ENCODE measurements around the gene NXPH1. TPM values are rescaled to one million over a fixed set of nuclear protein-coding genes. Genes with fewer than 3 reads are reported as not detected.

Gene NXPH1
- polyA plus RNA-seq (2013): not detected in 2 replicates

DNA sequence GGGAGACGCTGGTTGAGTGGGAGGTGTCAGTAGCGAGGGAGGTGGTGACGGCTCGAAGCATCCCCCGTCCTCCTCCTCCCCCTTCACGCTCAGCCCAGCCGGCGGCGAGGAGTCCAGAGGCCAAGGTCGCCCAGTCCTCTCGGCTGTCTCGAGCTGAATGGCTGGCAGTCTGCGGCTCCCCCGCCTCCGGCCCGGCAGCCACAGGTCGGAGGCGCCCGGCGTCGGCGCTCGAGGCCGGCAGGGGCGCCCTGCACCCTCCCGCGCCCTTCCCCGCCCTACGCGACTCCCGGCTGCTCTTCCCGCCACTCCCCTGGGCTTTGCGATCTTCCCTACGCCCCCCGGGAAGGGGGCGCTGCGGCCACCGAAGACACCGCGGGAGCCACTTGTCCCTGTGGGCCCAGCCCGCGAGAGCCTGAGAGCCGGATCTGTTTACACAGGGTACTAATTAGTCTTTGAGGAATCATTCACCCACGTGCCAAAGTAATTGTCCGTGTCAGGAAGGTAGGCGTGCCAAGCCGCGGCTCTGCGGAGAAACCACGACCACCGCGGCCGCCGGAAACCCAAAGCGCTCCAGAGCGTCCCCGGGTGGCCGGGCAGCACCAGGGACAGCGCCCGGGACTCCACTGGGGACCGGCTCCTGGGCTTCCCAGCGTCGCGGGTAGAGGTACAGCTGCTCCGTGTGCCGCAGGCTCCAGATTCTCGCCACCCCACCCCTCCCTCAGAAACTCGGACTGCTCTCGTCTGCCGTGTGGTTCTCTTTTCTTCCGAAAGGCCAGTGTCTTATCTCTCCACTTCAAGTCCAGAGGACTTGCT is at the start of gene NXPH1:
Gene NXPH1, plus strand, starts transcription at position 133 of the 813 bp plus-strand sequence.
- Histone ChIP-seq H3K18ac (ENCODE audit: low read length) (no peak within 1 kb of the TSS), H2AFZ (ENCODE audit: insufficient read depth, low read length, poor library complexity) (no peak within 1 kb of the TSS), H3K9ac (ENCODE audit: low read length) (no peak within 1 kb of the TSS), H2AK5ac (ENCODE audit: low read length) (no peak within 1 kb of the TSS), H3K79me2 (ENCODE audit: control insufficient read depth, insufficient read depth, low read length, poor library complexity) (no peaks in the 10 kb centered on the region), H3K79me1 (ENCODE audit: low read length) (no peaks in the 10 kb centered on the region), H3K36me3 (ENCODE audit: control insufficient read depth in 1 of 2, insufficient read depth in 2 of 2, low read length in 2 of 2) (no peaks in the 10 kb centered on the region), H3K4ac (ENCODE audit: low read depth, low read length) (no peak within 1 kb of the TSS), H3K27ac (ENCODE audit: low read depth, low read length) (no peak within 1 kb of the TSS), H2BK120ac (ENCODE audit: insufficient read depth, low read length, poor library complexity) (no peak within 1 kb of the TSS), H4K12ac (ENCODE audit: low read depth, low read length) (no peak within 1 kb of the TSS), H4K91ac (ENCODE audit: low read depth, low read length) (no peak within 1 kb of the TSS), H3K9me3 (ENCODE audit: insufficient read depth, low read depth, low read length) (peaks cover 5% of the 10 kb centered on the region), H3K27me3 (ENCODE audit: insufficient read depth, low read length) (peaks cover 47% of the 10 kb centered on the region), H2BK5ac (ENCODE audit: low read depth, low read length, poor library complexity) (no peak within 1 kb of the TSS), H3K23ac (ENCODE audit: low read length) (no peak within 1 kb of the TSS), H3K4me3 (ENCODE audit: low read depth, low read length) (peak within 1 kb of the TSS; percentile 45), H2BK12ac (ENCODE audit: low read length) (no peak within 1 kb of the TSS), H3K4me2 (ENCODE audit: low read length) (peak within 1 kb of the TSS; percentile 66), H3K14ac (ENCODE audit: low read length) (no peak within 1 kb of the TSS), H4K8ac (ENCODE audit: low read depth, low read length) (no peak within 1 kb of the TSS), H3K4me1 (ENCODE audit: control insufficient read depth in 1 of 2, insufficient read depth in 2 of 2, low read length in 2 of 2) (peaks cover 6 to 13% of the 10 kb centered on the region in 2 experiments)
- WGBS (ENCODE audit: extremely low coverage, insufficient coverage, insufficient read length): no CpG with 5 or more reads among the region's 71 CpGs
- peak in 1 of 2 donors; percentile 26 for DNase-seq

GRCh38 chr7:8384901-8385300 is 48.5 kb upstream of the NXPH1 start:
- Histone ChIP-seq H2AK5ac (ENCODE audit: low read length) (no peak overlapping the region), H4K91ac (ENCODE audit: low read depth, low read length) (no peak overlapping the region), H3K14ac (ENCODE audit: low read length) (no peak overlapping the region), H2BK5ac (ENCODE audit: low read depth, low read length, poor library complexity) (no peak overlapping the region), H3K18ac (ENCODE audit: low read length) (no peak overlapping the region), H3K4me2 (ENCODE audit: low read length) (no peak overlapping the region), H3K4me1 (ENCODE audit: control insufficient read depth in 1 of 2, insufficient read depth in 2 of 2, low read length in 2 of 2) (no peaks in the 10 kb centered on the region), H3K9ac (ENCODE audit: low read length) (no peak overlapping the region), H3K27ac (ENCODE audit: low read depth, low read length) (no peak overlapping the region), H4K12ac (ENCODE audit: low read depth, low read length) (no peak overlapping the region), H4K8ac (ENCODE audit: low read depth, low read length) (no peak overlapping the region), H3K4me3 (ENCODE audit: low read depth, low read length) (no peak overlapping the region), H3K79me2 (ENCODE audit: control insufficient read depth, insufficient read depth, low read length, poor library complexity) (no peaks in the 10 kb centered on the region), H3K79me1 (ENCODE audit: low read length) (no peaks in the 10 kb centered on the region), H3K27me3 (ENCODE audit: insufficient read depth, low read length) (no peaks in the 10 kb centered on the region), H2BK12ac (ENCODE audit: low read length) (no peak overlapping the region), H3K23ac (ENCODE audit: low read length) (no peak overlapping the region), H2BK120ac (ENCODE audit: insufficient read depth, low read length, poor library complexity) (no peak overlapping the region), H3K36me3 (ENCODE audit: control insufficient read depth in 1 of 2, insufficient read depth in 2 of 2, low read length in 2 of 2) (no peaks in the 10 kb centered on the region), H2AFZ (ENCODE audit: insufficient read depth, low read length, poor library complexity) (no peak overlapping the region), H3K9me3 (ENCODE audit: insufficient read depth, low read depth, low read length) (no peaks in the 10 kb centered on the region), H3K4ac (ENCODE audit: low read depth, low read length) (no peak overlapping the region)
- DNase-seq: no peak
- WGBS (ENCODE audit: extremely low coverage, insufficient coverage, insufficient read length): no CpG with 5 or more reads among the region's 4 CpGs

DNA sequence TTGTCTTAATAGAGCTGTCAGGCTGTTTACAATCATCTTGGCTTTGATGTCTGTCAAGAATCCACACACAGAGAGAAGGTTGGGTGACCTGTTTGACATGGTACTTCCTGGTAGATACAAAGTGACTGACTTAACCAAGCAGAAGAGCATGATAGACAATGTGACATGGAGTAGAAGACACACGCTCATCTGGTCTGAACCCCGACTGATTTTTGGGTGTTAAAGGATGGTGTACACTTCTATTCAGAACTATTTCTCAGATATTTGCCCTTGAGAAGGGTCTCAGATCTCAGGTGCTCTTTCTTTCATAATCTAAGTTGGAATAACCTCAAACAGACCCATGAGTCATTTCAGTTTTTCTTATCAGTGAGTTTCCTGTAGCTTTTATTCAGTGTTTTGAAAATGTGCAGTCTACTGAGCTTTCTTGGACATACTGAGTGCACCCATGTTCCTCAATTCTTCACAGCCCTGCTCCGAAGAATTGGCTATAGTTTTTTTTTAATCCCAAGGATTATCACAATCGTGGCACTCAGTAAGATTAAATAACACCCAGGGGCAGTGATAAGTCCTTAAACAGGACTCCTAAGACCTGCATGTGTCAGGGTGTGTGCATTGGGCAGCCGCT is 46.4 kb upstream of the NXPH1 start:
- Histone ChIP-seq H4K91ac (ENCODE audit: low read depth, low read length) (no peak overlapping the region), H3K9me3 (ENCODE audit: insufficient read depth, low read depth, low read length) (no peaks in the 10 kb centered on the region), H3K79me1 (ENCODE audit: low read length) (no peaks in the 10 kb centered on the region), H3K79me2 (ENCODE audit: control insufficient read depth, insufficient read depth, low read length, poor library complexity) (no peaks in the 10 kb centered on the region), H4K8ac (ENCODE audit: low read depth, low read length) (no peak overlapping the region), H2BK12ac (ENCODE audit: low read length) (no peak overlapping the region), H3K4me2 (ENCODE audit: low read length) (no peak overlapping the region), H3K36me3 (ENCODE audit: control insufficient read depth in 1 of 2, insufficient read depth in 2 of 2, low read length in 2 of 2) (no peaks in the 10 kb centered on the region), H3K27ac (ENCODE audit: low read depth, low read length) (no peak overlapping the region), H4K12ac (ENCODE audit: low read depth, low read length) (no peak overlapping the region), H3K23ac (ENCODE audit: low read length) (no peak overlapping the region), H3K9ac (ENCODE audit: low read length) (no peak overlapping the region), H3K14ac (ENCODE audit: low read length) (no peak overlapping the region), H2BK5ac (ENCODE audit: low read depth, low read length, poor library complexity) (no peak overlapping the region), H3K4ac (ENCODE audit: low read depth, low read length) (no peak overlapping the region), H2AK5ac (ENCODE audit: low read length) (no peak overlapping the region), H2AFZ (ENCODE audit: insufficient read depth, low read length, poor library complexity) (no peak overlapping the region), H3K27me3 (ENCODE audit: insufficient read depth, low read length) (no peaks in the 10 kb centered on the region), H3K4me1 (ENCODE audit: control insufficient read depth in 1 of 2, insufficient read depth in 2 of 2, low read length in 2 of 2) (no peaks in the 10 kb centered on the region), H3K18ac (ENCODE audit: low read length) (no peak overlapping the region), H2BK120ac (ENCODE audit: insufficient read depth, low read length, poor library complexity) (no peak overlapping the region), H3K4me3 (ENCODE audit: low read depth, low read length) (no peak overlapping the region)
- no CpG with 5 or more reads among the region's 5 CpGs for WGBS (ENCODE audit: extremely low coverage, insufficient coverage, insufficient read length)
- DNase-seq: no peak

DNA sequence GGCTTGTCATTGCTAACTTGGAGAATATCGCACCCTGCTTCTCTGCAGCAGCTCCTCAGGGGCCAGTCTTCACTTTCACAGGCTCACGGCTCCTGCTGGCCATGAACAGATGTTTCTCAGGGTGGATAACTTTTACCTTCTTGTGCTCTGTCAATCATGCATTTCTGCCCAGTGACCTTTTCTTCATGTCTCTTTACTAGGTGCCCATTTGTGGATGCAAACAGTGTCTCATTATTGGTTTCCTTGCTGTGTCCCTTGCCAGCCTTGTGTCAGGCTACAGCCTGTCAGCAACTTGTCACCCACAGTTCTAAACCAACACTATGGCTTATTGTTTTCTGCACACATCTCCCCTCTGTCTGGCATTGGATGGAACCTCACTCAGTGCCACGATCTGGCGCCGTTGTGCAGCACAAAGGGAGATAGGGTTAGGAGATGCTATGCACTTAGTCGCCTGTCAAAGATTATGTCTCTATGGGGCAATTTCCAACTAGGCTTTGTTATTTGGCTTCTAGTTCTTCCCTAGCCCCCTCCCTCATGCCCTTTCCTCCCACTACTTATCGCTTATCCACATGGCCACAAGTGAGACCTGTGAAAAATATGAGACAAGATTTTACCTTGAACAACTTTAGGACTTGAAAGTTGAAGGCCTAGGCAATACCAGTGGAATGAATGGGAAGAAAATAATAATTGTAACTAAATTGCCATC is 45.7 kb upstream of the NXPH1 start:
- no peak overlapping the region for H3K27ac ChIP-seq (ENCODE audit: low read depth, low read length)
- no peak overlapping the region for H2BK120ac ChIP-seq (ENCODE audit: insufficient read depth, low read length, poor library complexity)
- no peak overlapping the region for H3K18ac ChIP-seq (ENCODE audit: low read length)
- no peaks in the 10 kb centered on the region for H3K79me2 ChIP-seq (ENCODE audit: control insufficient read depth, insufficient read depth, low read length, poor library complexity)
- no peak overlapping the region for H4K12ac ChIP-seq (ENCODE audit: low read depth, low read length)
- no peak overlapping the region for H2AK5ac ChIP-seq (ENCODE audit: low read length)
- H3K79me1 ChIP-seq (ENCODE audit: low read length): no peaks in the 10 kb centered on the region
- H3K23ac ChIP-seq (ENCODE audit: low read length): no peak overlapping the region
- DNase-seq: no peak
- no peak overlapping the region for H3K4me3 ChIP-seq (ENCODE audit: low read depth, low read length)
- no peak overlapping the region for H2BK5ac ChIP-seq (ENCODE audit: low read depth, low read length, poor library complexity)
- no peak overlapping the region for H3K4ac ChIP-seq (ENCODE audit: low read depth, low read length)
- no peak overlapping the region for H4K8ac ChIP-seq (ENCODE audit: low read depth, low read length)
- no peak overlapping the region for H4K91ac ChIP-seq (ENCODE audit: low read depth, low read length)
- WGBS (ENCODE audit: extremely low coverage, insufficient coverage, insufficient read length): no CpG with 5 or more reads among the region's 7 CpGs
- no peaks in the 10 kb centered on the region for H3K4me1 ChIP-seq (ENCODE audit: control insufficient read depth in 1 of 2, insufficient read depth in 2 of 2, low read length in 2 of 2)
- no peak overlapping the region for H3K4me2 ChIP-seq (ENCODE audit: low read length)
- no peaks in the 10 kb centered on the region for H3K27me3 ChIP-seq (ENCODE audit: insufficient read depth, low read length)
- H3K9me3 ChIP-seq (ENCODE audit: insufficient read depth, low read depth, low read length): no peaks in the 10 kb centered on the region
- H3K36me3 ChIP-seq (ENCODE audit: control insufficient read depth in 1 of 2, insufficient read depth in 2 of 2, low read length in 2 of 2): no peaks in the 10 kb centered on the region
- H3K14ac ChIP-seq (ENCODE audit: low read length): no peak overlapping the region
- no peak overlapping the region for H2BK12ac ChIP-seq (ENCODE audit: low read length)
- no peak overlapping the region for H3K9ac ChIP-seq (ENCODE audit: low read length)
- H2AFZ ChIP-seq (ENCODE audit: insufficient read depth, low read length, poor library complexity): no peak overlapping the region
